Measurements from ENCODE around the gene BMPR1A.
"Not testable (repeated sequence)": the region's sequence is repeated elsewhere in the genome, so short reads cannot be mapped to it uniquely, and the experiment has no call there.

The BMPR1A gene

GRCh38 chr10:86732771-86733170 lies 23.6 kb upstream of the BMPR1A start:
- no peak for DNase-seq

GRCh38 chr10:86733260-86733671 lies 23.2 kb upstream of the BMPR1A start:
- DNase-seq, result no peak

- DNase-seq, result no peak
Observed at GRCh38 chr10:86734207-86734988, 22.0 kb upstream of the BMPR1A start.

DNA sequence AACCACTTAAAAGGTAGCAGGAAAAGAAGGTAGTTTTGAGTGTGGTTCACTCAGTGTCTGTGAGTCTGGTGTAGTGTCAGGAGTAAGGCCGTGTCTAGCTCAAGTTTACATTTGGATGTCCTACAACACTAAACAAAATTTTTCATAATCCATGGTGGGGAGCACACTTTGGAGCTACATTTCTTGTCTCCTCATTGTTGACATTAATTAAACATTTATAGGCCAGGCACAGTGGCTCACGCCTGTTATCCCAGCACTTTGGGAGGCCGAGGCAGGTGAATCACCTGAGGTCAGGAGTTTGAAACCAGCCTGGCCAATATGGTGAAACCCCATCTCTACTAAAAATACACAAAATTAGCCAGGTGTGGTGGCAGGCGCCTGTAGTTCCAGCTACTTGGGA lies 21.1 kb upstream of the BMPR1A start:
- DNase-seq, result not testable (repeated sequence)

DNA sequence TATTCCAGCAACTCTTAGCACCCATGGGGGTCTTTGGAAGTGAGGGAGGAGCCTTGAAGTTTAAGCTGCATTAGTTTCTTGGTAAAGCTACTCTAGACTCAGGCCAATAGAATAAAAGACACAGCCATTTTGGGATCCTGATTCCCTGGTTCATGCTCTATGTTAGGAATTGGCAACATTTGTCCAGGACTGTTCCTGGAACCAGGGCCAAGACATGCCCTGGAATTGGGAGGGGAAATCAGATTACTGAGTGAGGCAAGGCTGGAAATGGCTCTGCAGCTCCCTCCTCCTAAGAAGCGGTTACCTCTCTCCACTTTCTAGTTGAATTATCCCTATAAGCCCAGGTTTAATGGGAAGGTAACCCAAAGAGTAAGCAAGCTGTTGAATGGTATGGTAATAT lies 14.2 kb upstream of the BMPR1A start:
- DNase-seq, result no peak

DNA sequence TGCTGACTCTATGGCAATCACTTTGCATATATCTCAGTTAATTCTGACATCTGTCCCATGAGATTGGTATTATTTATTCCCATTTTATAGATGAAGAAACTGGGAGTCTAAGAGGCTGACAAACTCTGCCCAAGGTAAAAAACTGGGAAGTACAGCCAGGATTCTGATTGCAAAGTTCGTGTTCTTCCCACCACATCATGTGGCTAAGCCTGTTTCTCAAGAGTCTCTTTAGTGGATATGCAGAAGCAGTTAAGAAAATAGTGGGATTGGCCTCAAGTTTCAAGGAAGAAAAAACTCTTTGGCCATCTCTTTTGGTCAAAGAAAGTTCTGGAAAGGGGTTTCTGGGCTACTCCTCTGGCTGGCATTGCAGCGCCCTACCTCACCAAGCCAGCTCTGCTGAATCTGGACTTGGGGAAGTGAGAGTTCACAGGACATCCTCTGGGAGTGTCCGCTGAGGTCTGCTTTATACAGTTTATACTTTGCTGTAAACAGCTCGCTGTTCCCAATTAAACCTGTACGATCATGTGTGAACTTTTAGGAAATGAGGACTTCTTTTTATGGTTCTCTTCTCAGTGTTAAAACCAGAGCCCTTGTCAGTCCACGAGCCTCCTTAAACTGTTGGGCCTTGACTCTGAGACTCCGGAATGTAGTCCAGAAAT lies 12.2 kb upstream of the BMPR1A start:
- DNase-seq, result no peak

DNA sequence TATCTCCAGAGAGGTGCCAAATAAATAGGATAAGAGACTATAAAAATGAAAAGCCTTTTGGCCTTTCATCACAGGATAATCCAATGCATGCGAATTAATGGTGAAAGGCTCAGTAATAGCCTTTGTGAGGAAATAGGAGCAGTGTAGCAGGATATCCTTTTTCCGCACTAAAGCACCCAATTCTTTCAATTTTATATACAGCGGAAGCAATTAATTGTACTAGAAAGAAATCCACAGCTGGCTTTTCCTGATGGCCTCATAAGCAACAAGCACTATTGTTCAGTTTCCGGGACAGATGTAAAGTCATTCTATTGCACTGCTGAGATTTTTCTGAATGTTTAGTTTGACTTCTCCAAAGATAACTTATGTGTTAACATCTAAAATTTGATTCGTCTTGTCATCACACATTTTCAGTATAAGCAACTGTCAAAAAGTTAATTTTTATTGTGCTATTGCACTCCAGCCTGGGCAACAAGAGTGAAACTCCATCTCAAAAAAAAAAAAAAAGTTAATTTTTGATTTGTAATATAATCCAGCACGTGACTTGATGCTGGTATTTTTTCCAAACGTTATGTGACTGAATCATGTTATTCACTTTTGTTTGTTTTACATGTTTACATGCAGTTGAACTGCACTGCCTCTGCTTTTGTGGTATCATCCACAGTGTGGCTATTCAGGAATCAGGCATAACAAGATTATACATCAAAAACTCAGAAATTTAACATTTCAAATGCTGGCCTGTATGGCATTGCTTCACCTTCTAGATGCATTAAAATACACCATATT lies 8.4 kb upstream of the BMPR1A start:
- no peak for DNase-seq

GRCh38 chr10:86749854-86750253 lies 6.6 kb upstream of the BMPR1A start:
- DNase-seq, result no peak

- DNase-seq, result no peak
Observed at GRCh38 chr10:86751477-86751876, 4.9 kb upstream of the BMPR1A start.

GRCh38 chr10:86752311-86752710 lies 4.1 kb upstream of the BMPR1A start:
- DNase-seq, result no peak

- DNase-seq, result no peak
Observed at GRCh38 chr10:86753051-86753450, 3.4 kb upstream of the BMPR1A start.

GRCh38 chr10:86753638-86754434 lies 2.6 kb upstream of the BMPR1A start:
- no peak for DNase-seq

DNA sequence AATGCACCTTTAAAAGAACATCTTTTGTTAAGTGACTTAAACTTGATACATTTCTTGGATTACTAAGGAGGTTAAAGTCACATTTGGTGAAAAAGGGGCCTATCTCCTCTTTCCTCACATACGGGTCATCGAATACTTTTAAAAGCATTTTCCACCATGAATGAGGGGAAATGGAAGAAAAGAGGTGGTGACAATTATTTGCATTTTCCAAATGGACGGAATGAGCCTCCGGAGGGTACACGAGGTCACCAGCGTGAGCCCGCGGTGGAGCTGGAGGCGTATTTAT lies 1.0 kb upstream of the BMPR1A start:
- DNase-seq, result no peak

GRCh38 chr10:86755740-86756510 lies 494 bp upstream of the BMPR1A start:
- peak; percentile 92 for DNase-seq

GRCh38 chr10:86757113-86757972 lies 924 bp downstream of the BMPR1A start:
- peak; percentile 20 for DNase-seq

- no peak for DNase-seq
Observed at GRCh38 chr10:86758189-86759072, 2.0 kb downstream of the BMPR1A start.

- no peak for DNase-seq
Observed at GRCh38 chr10:86759073-86759672, 2.8 kb downstream of the BMPR1A start.

DNA sequence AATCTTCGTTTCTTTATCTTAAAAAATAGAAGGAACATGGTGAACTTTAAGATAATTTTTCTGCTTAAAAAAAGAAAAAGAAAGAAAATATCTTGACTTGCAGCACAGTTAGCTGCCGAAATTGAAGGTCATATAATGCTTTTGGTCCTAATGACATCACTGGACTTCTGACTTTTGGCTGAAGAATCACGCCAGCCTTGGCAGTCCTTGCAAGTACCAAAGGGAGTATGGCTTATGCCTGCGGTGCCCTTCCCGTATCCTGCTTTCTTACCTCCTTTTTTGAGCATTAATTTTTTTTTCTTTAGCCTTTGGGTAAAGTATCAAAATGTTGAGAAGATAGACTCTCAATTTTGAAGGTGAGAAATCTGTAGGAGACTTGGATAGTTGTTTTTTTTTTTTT lies 7.0 kb downstream of the BMPR1A start:
- DNase-seq, result no peak

- DNase-seq, result no peak
Observed at GRCh38 chr10:86765548-86765947, 9.1 kb downstream of the BMPR1A start.

All from stimulated activated CD4-positive, alpha-beta T cell treated with anti-CD3 and anti-CD28 coated beads, Interleukin-12 subunit alpha, Interleukin-12 subunit beta, amount 100 ng/mL, for 4 hours (primary cell).